ENCODE data around the gene SLC1A7.
"Not testable (repeated sequence)": the region's sequence is repeated elsewhere in the genome, so short reads cannot be mapped to it uniquely, and the experiment has no call there.

SLC1A7 gene

GRCh38 chr1:53142226-53142853, at the start of gene SLC1A7:
SLC1A7 (minus strand) TSS chr1:53142638; CDS start chr1:53142449, 189 bp downstream.
- DNase-seq = no peak

GRCh38 chr1:53190210-53190611, 47.8 kb upstream of the SLC1A7 start:
- no peak for DNase-seq

GRCh38 chr1:53189061-53189460, 46.6 kb upstream of the SLC1A7 start:
- no peak for DNase-seq

GRCh38 chr1:53188099-53188498, 45.7 kb upstream of the SLC1A7 start:
- no peak for DNase-seq

GRCh38 chr1:53187401-53187800, 45.0 kb upstream of the SLC1A7 start:
- no peak for DNase-seq

GRCh38 chr1:53186533-53186932, 44.1 kb upstream of the SLC1A7 start:
- DNase-seq = no peak

GRCh38 chr1:53185955-53186297, 43.5 kb upstream of the SLC1A7 start:
- DNase-seq = not testable (repeated sequence)

- no peak for DNase-seq
Measured at GRCh38 chr1:53183095-53183990, 40.9 kb upstream of the SLC1A7 start.

GRCh38 chr1:53182716-53183094, 40.3 kb upstream of the SLC1A7 start:
- no peak for DNase-seq

- peak; percentile 67 for DNase-seq
Measured at GRCh38 chr1:53182111-53182593, 39.7 kb upstream of the SLC1A7 start.

- DNase-seq = no peak
Measured at GRCh38 chr1:53180951-53181350, 38.5 kb upstream of the SLC1A7 start.

GRCh38 chr1:53180226-53180625, 37.8 kb upstream of the SLC1A7 start:
- DNase-seq = no peak

- DNase-seq = peak; percentile 62
Measured at GRCh38 chr1:53176452-53177208, 34.2 kb upstream of the SLC1A7 start.

GRCh38 chr1:53174971-53175913, 32.8 kb upstream of the SLC1A7 start:
- DNase-seq = no peak

GRCh38 chr1:53172426-53173128, 30.1 kb upstream of the SLC1A7 start:
- DNase-seq = no peak

- DNase-seq = no peak
Measured at GRCh38 chr1:53166912-53167311, 24.5 kb upstream of the SLC1A7 start.

GRCh38 chr1:53166366-53166765, 23.9 kb upstream of the SLC1A7 start:
- DNase-seq = no peak

GRCh38 chr1:53165408-53165961, 23.0 kb upstream of the SLC1A7 start:
- no peak for DNase-seq

GRCh38 chr1:53163291-53163768, 20.9 kb upstream of the SLC1A7 start:
- DNase-seq = no peak

GRCh38 chr1:53162621-53163020, 20.2 kb upstream of the SLC1A7 start:
- no peak for DNase-seq

GRCh38 chr1:53160924-53161378, 18.5 kb upstream of the SLC1A7 start:
- no peak for DNase-seq
